ENCODE data around the gene IMMP2L.
A peak's percentile ranks its signal among the peaks of the same experiment; 100 is the strongest.
"Not testable (repeated sequence)": the region's sequence is repeated elsewhere in the genome, so short reads cannot be mapped to it uniquely, and the experiment has no call there.

IMMP2L gene

DNA sequence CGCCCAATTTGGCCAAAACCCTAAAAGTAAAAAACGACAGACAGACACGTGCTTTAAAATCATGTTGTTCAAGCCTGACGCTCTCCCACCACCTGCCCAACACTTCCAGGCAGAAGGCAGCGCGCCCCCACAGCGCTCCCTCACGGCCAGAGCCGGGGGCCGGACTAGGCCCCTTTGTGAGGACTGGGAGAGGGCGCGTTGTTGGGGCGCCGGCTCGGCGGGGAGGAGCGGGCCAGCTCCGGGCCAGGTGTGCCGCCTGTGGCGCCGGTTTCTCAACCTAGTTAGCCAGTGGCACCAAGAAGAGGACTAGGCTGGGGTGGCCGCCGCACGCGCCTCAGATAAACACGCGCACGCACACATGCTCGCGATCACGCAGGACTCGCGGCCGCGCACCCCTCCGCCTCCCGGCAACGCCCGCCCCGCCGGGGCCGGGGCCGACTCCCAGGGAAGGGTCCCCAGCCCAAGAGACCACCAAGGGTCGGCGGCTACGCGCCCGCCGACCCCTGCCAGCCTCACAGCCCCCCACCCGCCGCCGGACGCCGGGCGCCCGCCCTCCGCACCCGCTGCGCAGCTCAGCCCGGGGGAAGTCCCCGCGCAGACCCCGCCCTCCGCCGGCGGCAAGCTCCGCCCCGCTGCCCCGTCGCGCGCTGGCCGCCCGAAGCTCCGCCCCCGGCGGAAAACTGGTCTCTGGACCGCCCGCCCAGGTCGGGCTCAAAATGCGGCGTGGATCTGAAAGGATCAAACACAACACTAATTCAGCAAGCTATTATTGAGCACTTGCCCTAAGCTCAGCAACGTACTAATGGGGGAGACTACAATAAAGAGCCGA lies at the start of gene IMMP2L:
TSS of gene IMMP2L (minus strand) at position 589 of the 829 bp plus-strand sequence.
- H3K27ac ChIP-seq (ENCODE audit: low read length): peak within 1 kb of the TSS; percentile 74
- peak within 1 kb of the TSS; percentile 22 to 68 for H3K4me3 ChIP-seq (ENCODE audit: low read depth in 1 of 2, low read length in 2 of 2)

DNA sequence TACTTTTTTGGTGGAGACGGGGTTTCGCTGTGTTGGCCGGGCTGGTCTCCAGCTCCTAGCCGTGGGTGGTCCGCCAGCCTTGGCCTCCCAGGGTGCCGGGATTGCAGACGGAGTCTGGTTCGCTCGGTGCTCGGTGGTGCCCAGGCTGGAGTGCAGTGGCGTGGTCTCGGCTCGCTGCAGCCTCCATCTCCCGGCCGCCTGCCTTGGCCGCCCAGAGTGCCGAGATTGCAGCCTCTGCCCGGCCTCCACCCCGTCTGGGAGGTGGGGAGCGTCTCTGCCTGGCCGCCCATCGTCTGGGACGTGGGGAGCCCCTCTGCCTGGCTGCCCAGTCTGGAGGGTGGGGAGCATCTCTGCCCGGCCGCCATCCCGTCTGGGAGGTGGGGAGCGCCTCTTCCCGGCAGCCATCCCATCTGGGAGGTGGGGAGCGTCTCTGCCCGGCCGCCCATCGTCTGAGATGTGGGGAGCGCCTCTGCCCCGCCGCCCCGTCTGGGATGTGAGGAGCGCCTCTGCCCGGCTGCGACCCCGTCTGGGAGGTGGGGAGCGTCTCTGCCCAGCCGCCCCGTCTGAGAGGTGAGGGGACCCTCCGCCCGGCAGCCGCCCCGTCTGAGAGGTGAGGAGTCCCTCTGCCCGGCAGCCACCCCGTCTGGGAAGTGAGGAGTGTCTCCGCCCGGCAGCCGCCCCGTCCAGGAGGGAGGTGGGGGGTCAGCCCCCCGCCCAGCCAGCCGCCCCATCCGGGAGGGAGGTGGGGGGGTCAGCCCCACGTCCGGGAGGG lies 47.4 kb upstream of the IMMP2L start:
- H3K4me3 ChIP-seq (ENCODE audit: low read depth in 1 of 2, low read length in 2 of 2); H3K79me2 ChIP-seq (ENCODE audit: insufficient read depth, low read length); H3K9me3 ChIP-seq (ENCODE audit: insufficient read depth, low read length, severe bottlenecking); H3K36me3 ChIP-seq (ENCODE audit: insufficient read depth, low read length); H4K20me1 ChIP-seq (ENCODE audit: insufficient read depth, low read length); H3K27ac ChIP-seq (ENCODE audit: low read length); H3K4me2 ChIP-seq (ENCODE audit: insufficient read depth, low read length); H3K4me1 ChIP-seq (ENCODE audit: insufficient read depth, low read length); H3K27me3 ChIP-seq (ENCODE audit: insufficient read depth, low read length, poor library complexity); H2AFZ ChIP-seq (ENCODE audit: low read depth, low read length); H3K9ac ChIP-seq (ENCODE audit: low read depth, low read length); ATAC-seq (ENCODE audit: insufficient read depth, low read depth): not testable (repeated sequence)
- DNase-seq: peak; percentile 11

More for the DNA sequence above, at the start of gene IMMP2L:
- peak within 1 kb of the TSS; percentile 92 for H2AFZ ChIP-seq (ENCODE audit: low read depth, low read length)
- no peaks in the 10 kb centered on the region for H4K20me1 ChIP-seq (ENCODE audit: insufficient read depth, low read length)
- H3K4me2 ChIP-seq (ENCODE audit: insufficient read depth, low read length): peak within 1 kb of the TSS; percentile 83
- DNase-seq: peak; percentile 91
- ATAC-seq (ENCODE audit: insufficient read depth, low read depth): peak; percentile 86
- peaks cover 20% of the 10 kb centered on the region for H3K79me2 ChIP-seq (ENCODE audit: insufficient read depth, low read length)
- peaks cover 38% of the 10 kb centered on the region for H3K4me1 ChIP-seq (ENCODE audit: insufficient read depth, low read length)
- no peaks in the 10 kb centered on the region for H3K9me3 ChIP-seq (ENCODE audit: insufficient read depth, low read length, severe bottlenecking)
- TF ChIP-seq, protein P1, sequence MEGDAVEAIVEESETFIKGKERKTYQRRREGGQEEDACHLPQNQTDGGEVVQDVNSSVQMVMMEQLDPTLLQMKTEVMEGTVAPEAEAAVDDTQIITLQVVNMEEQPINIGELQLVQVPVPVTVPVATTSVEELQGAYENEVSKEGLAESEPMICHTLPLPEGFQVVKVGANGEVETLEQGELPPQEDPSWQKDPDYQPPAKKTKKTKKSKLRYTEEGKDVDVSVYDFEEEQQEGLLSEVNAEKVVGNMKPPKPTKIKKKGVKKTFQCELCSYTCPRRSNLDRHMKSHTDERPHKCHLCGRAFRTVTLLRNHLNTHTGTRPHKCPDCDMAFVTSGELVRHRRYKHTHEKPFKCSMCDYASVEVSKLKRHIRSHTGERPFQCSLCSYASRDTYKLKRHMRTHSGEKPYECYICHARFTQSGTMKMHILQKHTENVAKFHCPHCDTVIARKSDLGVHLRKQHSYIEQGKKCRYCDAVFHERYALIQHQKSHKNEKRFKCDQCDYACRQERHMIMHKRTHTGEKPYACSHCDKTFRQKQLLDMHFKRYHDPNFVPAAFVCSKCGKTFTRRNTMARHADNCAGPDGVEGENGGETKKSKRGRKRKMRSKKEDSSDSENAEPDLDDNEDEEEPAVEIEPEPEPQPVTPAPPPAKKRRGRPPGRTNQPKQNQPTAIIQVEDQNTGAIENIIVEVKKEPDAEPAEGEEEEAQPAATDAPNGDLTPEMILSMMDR (IDR thresholded peaks at IDR 0.05; ENCODE audit: borderline replicate concordance, extremely low read depth, low read length, poor library complexity, severe bottlenecking): peak; percentile 62
- TF ChIP-seq EZH2 (IDR thresholded peaks at IDR 0.05; ENCODE audit: borderline replicate concordance, low read depth, low read length, severe bottlenecking): no peak
- peaks cover 10% of the 10 kb centered on the region; the same call in 1 of the 2 replicates for H3K36me3 ChIP-seq (ENCODE audit: insufficient read depth, low read length)
- peak within 1 kb of the TSS; percentile 90 for H3K9ac ChIP-seq (ENCODE audit: low read depth, low read length)
- H3K27me3 ChIP-seq (ENCODE audit: insufficient read depth, low read length, poor library complexity): no peaks in the 10 kb centered on the region

DNA sequence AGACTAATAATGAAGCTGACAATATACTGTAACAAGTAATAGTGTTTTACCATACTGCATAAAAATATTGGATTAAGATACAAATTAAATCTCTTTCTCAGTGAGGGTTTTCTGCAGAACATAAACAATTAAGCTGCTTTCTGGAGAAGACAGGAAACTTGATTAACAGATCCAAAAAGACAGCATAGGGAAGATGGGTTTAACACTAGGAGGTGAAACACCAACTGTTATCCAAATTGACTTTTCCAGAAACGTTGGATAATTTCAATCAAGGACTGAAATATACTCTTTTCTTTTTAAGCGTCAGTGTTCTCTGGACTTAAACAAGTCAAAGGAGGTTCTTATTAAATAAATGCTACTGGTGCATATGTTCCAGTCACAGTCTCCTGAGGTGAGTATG lies 45.3 kb upstream of the IMMP2L start:
- H3K4me1 ChIP-seq (ENCODE audit: insufficient read depth, low read length): no peaks in the 10 kb centered on the region
- H3K27ac ChIP-seq (ENCODE audit: low read length): no peak overlapping the region
- no peak overlapping the region for H3K4me3 ChIP-seq (ENCODE audit: low read depth in 1 of 2, low read length in 2 of 2)
- DNase-seq (no peak), ATAC-seq (ENCODE audit: insufficient read depth, low read depth) (no peak)
- H3K9ac ChIP-seq (ENCODE audit: low read depth, low read length): no peak overlapping the region
- H3K27me3 ChIP-seq (ENCODE audit: insufficient read depth, low read length, poor library complexity): no peaks in the 10 kb centered on the region
- no peaks in the 10 kb centered on the region for H3K9me3 ChIP-seq (ENCODE audit: insufficient read depth, low read length, severe bottlenecking)
- no peak overlapping the region for H2AFZ ChIP-seq (ENCODE audit: low read depth, low read length)
- no peaks in the 10 kb centered on the region for H4K20me1 ChIP-seq (ENCODE audit: insufficient read depth, low read length)
- TF ChIP-seq EZH2 (IDR thresholded peaks at IDR 0.05; ENCODE audit: borderline replicate concordance, low read depth, low read length, severe bottlenecking): no peak
- TF ChIP-seq, protein P1 (IDR thresholded peaks at IDR 0.05; ENCODE audit: borderline replicate concordance, extremely low read depth, low read length, poor library complexity, severe bottlenecking): no peak
- no peaks in the 10 kb centered on the region for H3K36me3 ChIP-seq (ENCODE audit: insufficient read depth, low read length)
- no peak overlapping the region for H3K4me2 ChIP-seq (ENCODE audit: insufficient read depth, low read length)
- no peaks in the 10 kb centered on the region for H3K79me2 ChIP-seq (ENCODE audit: insufficient read depth, low read length)

DNA sequence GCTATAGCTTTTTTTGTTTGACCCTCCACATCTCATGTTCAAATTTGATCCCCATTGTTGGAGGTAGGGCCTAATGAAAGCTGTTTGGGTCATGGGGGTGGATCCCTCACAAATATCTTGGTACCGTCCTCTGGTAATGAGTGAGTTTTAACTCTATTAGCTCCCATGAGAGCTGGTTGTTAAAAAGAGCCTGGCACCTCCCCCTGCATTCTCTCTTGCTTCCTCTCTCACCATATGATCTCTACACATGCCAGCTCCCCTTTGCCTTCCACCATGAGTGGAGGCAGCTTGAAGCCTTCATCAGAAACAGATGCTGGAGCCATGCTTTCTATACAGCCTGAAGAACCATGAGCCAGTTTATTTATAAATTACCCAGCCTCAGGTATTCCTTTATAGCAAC lies 43.0 kb upstream of the IMMP2L start:
- TF ChIP-seq EZH2 (IDR thresholded peaks at IDR 0.05; ENCODE audit: borderline replicate concordance, low read depth, low read length, severe bottlenecking): no peak
- TF ChIP-seq, protein P1 (IDR thresholded peaks at IDR 0.05; ENCODE audit: borderline replicate concordance, extremely low read depth, low read length, poor library complexity, severe bottlenecking): no peak
- H4K20me1 ChIP-seq (ENCODE audit: insufficient read depth, low read length): no peaks in the 10 kb centered on the region
- H3K36me3 ChIP-seq (ENCODE audit: insufficient read depth, low read length): no peaks in the 10 kb centered on the region
- no peaks in the 10 kb centered on the region for H3K9me3 ChIP-seq (ENCODE audit: insufficient read depth, low read length, severe bottlenecking)
- DNase-seq: no peak
- H3K27me3 ChIP-seq (ENCODE audit: insufficient read depth, low read length, poor library complexity): no peaks in the 10 kb centered on the region
- no peak for ATAC-seq (ENCODE audit: insufficient read depth, low read depth)
- H3K9ac ChIP-seq (ENCODE audit: low read depth, low read length): no peak overlapping the region
- H3K4me3 ChIP-seq (ENCODE audit: low read depth in 1 of 2, low read length in 2 of 2): no peak overlapping the region
- no peak overlapping the region for H3K4me2 ChIP-seq (ENCODE audit: insufficient read depth, low read length)
- H2AFZ ChIP-seq (ENCODE audit: low read depth, low read length): 0 out of 2 replicates have a peak overlapping the region, but pooled peaks have one; percentile 41
- H3K27ac ChIP-seq (ENCODE audit: low read length): no peak overlapping the region
- no peaks in the 10 kb centered on the region for H3K4me1 ChIP-seq (ENCODE audit: insufficient read depth, low read length)
- no peaks in the 10 kb centered on the region for H3K79me2 ChIP-seq (ENCODE audit: insufficient read depth, low read length)
